Activated CD8-positive, alpha-beta memory T cell treated with anti-CD3 and anti-CD28 coated beads for 48 hours (primary cell): ENCODE data around the gene RAPGEF1.
"Not testable (repeated sequence)": the region's sequence is repeated elsewhere in the genome, so short reads cannot be mapped to it uniquely, and the experiment has no call there.

Source experiments
- DNase-seq, 3 experiments: peaks; one replicate each; pipeline ENCODE4 v3.0.0-alpha.2; 2020; ENCODE audit warnings: low read depth in 2 of 3, low spot score in 2 of 3

The RAPGEF1 gene

GRCh38 chr9:131691969-131692611 lies 47.8 kb downstream of the RAPGEF1 start:
- DNase-seq: no peak

DNA sequence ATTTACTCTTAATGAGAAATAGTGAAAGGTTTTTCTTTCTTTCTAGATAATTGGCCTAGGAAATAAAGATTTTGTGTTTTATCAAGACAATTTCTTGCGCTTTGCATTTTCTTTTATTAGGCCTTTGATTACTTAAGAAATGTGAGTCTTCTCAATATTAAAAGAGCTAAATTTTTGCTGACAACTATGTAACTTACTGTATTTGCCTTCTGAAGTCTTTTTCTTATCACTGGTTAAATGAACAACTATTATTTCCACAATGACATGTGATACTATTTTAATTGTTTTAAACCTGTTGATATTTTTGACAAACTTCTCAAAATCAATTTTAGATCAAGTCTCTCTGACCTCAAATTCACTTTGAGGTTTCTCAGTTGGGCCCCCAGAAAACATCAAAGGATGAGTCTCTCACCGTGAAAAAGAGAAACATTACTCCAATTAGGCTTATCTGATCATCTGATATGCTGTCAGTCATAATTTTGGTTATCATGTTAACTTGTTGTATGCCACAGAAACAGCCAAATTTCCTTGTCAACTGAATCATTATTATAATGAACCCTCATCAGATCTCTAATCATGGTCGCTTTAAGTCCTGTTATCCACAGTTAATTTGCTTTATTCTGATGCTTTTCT lies 48.8 kb downstream of the RAPGEF1 start:
- no peak for DNase-seq

- DNase-seq: no peak
Observed at GRCh38 chr9:131690462-131690861, 49.4 kb downstream of the RAPGEF1 start.

DNA sequence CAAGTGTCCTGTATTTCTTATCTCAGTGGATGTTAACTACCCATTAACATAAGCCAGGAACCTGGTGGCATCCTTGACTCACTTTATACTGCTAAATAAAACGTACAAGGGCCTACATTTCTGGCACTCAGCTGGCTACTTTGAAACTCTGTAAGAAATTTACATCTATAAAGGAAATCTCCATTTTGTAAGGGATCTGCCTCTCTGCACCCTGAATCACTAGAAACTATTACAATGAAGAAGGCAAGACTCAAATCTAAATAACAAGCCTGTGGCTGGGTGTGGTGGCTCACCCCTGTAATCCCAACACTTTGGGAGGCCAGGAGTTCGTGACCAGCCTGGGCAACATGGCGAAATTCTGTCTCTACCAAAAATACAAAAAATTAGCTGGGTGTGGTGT lies 51.5 kb downstream of the RAPGEF1 start:
- no peak for DNase-seq

DNA sequence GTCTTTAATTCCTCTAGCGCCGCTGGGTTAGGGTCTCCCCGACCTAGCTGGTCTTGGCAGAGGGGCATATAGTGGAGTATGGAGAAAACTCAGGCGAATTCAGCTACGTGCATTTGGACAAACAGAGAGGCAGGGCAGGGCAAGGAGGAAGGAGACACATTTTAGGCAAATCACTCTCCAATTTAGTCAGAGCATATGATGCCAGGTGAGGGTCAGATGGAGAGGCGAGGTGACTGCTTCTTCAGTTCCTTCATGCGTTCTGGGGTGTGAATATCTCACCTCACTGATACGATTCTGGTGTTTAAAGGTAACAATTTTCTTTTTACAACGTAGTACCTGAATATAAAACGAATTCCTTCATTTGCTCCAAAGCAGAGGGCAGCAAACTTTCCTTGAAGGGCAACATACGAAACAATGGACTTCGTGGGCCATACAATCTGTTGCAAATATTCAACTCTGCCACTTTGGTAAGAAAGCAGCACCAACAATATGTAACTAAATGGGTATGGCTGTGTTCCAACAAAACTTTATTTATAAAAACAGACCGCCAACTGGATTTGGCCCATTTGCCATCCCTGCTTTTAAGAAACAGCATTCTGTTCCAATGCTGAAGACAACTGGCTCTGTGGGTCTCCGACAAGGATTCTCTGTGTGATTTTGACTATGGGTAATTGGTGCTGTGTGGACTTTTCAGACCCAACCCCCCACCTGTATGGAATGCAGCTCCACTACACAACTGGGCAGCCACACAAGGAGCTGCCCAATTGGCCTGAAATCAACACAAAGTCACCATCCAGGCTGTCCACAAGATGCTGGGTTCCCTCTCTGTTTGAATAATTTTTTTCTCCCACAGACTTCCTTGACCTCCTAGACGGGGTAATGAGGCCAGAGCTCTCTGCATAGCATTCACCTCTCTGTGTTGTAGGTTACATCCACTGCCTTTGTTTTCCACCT lies 53.8 kb downstream of the RAPGEF1 start:
- DNase-seq: no peak

DNA sequence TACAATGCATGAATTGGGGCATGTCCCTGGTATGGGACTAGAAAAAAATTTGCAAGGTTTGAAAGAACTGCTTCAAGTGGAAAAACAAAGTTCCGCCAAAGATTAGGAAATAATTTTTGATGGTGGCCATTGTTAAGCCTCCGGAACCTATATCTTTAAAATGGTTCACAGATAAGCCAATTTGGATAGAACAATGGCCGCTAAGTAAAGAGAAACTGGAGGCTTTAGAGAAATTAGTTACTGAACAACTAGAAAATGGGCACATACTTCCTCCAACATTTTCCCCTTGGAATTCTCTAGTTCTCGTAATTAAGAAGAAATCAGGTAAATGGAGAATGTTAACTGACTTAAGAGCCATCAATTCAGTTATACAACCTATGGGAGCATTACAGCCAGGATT lies 56.8 kb downstream of the RAPGEF1 start:
- DNase-seq: not testable (repeated sequence)

DNA sequence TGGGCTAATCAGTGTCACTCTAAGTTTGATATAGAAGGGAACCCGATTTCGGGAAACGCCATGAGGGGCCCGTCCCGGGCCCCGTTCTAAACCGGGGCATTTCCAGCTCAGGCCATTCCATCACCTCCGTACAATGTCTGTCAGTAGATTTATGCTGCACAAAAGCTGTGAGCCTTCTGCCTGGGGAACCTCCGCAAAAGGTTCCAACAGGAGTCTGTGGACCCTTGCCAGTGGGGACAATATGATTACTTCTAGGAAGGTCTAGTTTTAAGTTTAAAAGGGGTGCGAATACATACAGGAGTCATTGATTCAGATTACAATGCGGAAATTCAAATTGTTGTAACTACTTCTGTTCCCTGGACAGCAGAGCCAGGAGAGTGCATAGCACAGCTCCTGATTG lies 57.6 kb downstream of the RAPGEF1 start:
- no peak for DNase-seq

DNA sequence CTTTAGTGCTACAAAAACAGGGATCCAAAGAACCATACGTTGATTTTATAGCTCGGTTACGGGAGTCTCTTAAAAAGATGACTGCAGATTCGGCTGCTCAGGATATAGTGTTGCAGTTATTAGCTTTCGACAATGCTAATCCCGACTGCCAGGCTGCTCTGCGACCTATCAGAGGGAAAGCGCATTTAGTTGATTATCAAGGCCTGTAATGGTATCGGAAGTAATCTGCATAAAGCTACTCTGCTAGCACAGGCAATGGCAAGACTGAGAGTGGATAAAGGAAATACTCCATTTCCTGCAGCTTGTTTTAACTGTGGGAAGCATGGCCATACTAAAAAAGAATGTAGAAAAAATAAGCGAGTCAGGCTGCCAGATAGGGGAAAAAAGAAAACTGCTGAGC lies 58.0 kb downstream of the RAPGEF1 start:
- not testable (repeated sequence) for DNase-seq

GRCh38 chr9:131681108-131681507 lies 58.8 kb downstream of the RAPGEF1 start:
- DNase-seq: not testable (repeated sequence)

DNA sequence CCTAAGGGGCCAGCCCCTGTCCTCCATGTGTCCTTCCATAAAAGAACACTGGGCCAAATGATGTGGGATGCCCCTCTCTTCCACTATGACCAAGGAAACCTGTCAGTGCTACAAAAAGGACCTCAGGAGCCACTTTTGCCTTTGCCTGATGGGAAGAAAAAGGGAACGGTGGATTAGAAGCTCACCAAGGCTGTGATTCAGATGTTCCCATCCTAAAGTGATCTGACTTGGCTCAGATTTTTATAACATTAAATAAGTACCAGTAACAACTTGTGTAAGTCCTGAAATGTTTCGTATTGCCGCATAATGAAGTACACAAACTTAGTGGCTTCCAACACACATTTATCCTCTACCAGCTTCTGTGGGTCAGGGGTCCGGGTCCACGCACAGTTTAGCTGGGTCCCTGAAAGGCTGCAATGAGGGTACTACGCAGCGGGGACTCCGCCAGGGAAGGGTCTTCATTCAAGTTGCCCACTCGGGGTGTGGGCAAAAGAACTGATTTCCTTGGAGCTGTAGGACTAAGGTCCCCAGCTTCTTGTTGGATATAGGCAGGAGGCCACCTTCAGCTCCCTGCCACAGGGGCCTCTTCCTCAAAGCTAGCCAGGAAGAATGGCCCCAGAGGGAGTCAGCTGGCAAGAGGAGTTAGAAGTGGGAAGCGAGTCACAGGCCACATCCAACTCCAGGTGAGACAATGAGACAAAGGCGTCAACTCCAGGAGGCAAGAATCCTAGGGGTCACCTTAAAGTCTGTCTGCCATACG lies 60.4 kb downstream of the RAPGEF1 start:
- no peak for DNase-seq

GRCh38 chr9:131678499-131679111 lies 61.3 kb downstream of the RAPGEF1 start:
- DNase-seq: peak in 2 of 3 experiments; percentile 47 to 68

DNA sequence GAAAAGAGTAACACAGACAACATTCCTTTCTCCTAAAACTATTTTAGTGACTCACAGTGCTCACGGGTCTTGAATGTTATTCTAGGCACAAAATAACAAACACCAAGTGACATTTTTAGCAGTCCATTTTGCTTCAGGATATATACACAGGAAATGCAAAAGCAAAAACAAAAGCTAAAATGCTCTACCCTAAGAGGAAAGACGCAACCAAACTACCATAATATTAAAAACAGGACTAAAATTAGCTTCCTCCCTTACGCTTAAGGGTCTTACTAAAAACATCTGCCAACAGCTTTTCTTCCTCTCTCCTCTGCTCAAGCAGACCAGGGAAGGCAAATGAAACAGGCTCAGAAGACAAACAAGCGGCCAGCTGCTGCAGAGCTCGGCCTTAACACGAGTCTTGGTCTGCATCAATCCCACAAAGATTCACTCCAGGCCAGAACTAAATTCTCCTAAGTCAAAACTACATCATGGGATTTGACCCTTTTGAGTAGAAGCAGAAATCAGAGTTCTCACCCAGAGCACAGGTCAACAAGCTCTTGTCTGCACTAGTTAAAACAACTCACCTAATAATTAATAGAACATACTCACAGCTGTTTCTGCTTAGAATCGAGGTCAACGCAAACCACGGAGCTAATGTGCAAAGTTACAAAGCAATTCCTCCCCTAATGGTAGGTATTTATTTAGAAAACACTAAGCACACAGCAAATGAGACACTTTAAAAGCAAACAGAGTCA lies 62.3 kb downstream of the RAPGEF1 start:
- no peak for DNase-seq

DNA sequence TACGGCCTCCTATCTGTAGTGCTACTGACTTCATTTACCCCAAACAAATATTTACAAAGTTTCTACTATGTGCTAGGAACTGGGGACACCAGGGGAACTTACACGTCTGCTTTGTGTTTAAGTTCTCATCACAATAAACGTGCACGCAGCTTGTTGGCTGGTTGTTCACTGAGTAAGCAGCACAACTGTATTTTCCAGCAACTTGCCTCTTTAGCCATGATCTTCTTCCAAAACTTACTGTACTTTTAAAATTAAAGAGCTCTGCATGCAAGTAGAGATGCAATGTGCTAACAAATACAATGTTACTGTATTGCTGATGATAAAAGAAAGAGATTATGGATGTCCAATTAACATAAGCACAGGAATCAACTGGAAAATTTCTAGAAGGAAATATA lies 62.8 kb downstream of the RAPGEF1 start:
- no peak for DNase-seq

GRCh38 chr9:131676431-131676972 lies 63.4 kb downstream of the RAPGEF1 start:
- DNase-seq: no peak

DNA sequence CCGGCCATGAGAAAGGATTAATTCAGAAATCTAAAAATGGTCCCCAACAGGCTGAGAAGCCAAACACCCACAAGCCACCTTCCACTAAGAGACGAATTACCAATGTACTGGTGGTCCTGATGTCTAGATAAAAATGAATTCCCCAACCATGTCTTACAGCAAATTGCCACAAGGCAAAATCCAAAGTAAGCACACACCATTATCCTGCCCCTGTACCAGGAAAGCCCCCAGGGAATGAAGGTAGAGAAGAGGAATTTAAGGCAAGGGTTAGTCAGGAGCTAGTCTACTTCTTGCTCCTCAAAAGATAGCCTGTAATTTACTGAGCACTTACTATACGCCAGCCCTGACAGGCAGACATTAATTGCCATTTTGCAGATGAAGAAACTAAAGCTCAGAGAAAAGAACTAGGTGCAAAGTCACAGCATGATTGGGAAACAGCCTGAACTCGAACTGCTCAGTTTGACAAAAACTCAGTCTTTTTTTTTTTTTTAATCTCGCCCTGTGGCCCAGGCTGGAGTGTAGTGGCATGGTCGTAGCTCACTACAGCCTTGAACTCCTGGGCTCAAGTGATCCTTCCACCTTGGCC lies 64.3 kb downstream of the RAPGEF1 start:
- DNase-seq: no peak

DNA sequence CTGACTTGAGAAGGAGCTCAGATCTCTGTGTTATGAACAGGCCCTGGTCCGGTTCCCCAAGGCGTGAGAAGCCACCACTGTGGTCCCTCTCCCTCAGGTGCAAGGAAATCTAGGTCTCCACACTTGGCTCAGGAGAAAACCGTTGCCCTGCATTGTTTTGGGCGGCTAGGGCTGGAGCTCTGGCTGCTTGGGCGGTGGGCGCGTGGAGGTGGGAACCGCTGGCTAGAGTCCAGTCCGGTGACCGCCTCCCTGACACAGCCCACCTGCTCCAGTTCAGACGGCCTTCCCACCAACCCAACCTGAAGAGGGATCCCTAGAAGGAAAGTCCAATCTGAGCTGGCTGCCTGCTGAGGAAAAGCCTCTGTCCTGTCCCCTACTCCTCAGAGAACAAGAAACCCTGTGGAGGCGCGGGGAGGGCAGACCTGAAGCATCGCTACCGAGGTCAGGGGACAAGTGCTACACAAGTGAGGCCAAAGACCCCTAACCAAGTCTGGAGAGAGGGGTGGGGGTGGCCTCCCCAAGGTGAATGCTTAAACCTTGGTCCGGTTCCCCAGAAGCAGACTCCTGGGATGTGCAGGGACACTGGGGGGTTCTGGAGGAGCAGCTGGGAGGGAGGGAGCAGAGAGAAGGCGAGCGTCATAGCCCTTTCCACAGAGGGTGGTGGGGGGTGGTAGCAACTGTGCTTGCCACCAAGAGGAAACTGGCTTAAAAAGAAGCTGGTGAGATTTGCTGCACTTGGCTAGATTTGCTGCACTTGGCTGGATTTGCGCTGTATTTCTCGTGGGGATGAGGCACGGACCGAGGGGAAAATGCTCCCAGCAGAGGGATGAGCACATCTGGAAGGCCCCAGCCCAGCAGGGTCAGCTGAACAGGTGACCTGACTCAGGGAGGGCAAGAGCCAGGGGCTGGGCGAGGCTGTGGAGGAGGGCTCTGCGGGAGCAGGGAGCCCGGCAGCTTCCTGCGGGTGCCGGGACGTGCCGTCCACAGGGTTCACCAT lies 65.2 kb downstream of the RAPGEF1 start:
- DNase-seq: no peak

DNA sequence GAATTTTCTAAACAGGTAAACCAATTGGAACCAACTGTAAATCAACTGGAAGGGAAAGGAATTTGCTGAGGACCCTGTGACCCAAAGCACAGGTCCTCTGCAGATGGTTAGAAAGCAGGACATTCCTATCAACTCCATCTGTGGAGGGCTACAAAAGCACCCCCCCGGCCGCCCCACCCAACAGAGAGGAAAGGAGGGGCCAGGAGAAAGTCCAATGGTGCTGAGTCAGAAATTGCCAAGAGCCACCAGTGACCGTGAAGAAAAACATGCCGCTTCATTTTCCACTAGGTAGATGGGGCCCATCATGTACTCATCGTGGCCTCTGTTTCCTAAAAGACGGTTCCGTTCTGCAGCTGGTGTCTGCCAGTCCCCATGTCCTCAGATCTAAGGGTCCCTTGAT lies 66.3 kb downstream of the RAPGEF1 start:
- no peak for DNase-seq

- DNase-seq: no peak
Observed at GRCh38 chr9:131673068-131673467, 66.8 kb downstream of the RAPGEF1 start.
